GM21381 (cell line): ENCODE data around the gene RIN2.

Experiments
- ATAC-seq: cut with Tn5 transposase; IDR thresholded peaks from one replicate; pipeline ENCODE4 v1.9.1; 2021; ENCODE audit warnings: mild to moderate bottlenecking, moderate library complexity; ENCODE audit not compliant: unreplicated experiment

Gene RIN2, protein sequence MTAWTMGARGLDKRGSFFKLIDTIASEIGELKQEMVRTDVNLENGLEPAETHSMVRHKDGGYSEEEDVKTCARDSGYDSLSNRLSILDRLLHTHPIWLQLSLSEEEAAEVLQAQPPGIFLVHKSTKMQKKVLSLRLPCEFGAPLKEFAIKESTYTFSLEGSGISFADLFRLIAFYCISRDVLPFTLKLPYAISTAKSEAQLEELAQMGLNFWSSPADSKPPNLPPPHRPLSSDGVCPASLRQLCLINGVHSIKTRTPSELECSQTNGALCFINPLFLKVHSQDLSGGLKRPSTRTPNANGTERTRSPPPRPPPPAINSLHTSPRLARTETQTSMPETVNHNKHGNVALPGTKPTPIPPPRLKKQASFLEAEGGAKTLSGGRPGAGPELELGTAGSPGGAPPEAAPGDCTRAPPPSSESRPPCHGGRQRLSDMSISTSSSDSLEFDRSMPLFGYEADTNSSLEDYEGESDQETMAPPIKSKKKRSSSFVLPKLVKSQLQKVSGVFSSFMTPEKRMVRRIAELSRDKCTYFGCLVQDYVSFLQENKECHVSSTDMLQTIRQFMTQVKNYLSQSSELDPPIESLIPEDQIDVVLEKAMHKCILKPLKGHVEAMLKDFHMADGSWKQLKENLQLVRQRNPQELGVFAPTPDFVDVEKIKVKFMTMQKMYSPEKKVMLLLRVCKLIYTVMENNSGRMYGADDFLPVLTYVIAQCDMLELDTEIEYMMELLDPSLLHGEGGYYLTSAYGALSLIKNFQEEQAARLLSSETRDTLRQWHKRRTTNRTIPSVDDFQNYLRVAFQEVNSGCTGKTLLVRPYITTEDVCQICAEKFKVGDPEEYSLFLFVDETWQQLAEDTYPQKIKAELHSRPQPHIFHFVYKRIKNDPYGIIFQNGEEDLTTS

DNA sequence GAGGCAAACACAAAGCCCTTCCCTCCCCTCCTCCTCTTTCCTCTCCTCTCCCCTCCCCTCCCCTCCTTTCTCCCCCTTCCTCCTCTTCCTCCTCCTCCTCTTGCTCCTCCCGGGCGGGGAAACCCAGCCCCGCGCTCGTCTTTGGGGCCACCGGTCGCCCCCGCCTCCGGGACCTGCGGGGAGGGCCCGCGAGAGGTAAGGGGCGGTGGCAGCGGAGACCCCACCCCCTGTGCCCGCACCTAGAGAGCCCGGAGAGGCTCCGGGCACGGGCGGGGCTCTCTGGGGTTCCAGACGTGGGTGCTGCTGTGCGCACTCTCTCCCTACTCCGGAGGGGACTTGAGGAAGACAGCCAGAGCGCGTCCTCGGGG, at the start of gene RIN2:
Gene RIN2 (plus strand): TSS at position 126 of the 368 bp plus-strand sequence. CDS start 131,344 bp downstream, outside the sequence.
- ATAC-seq, result no peak

DNA sequence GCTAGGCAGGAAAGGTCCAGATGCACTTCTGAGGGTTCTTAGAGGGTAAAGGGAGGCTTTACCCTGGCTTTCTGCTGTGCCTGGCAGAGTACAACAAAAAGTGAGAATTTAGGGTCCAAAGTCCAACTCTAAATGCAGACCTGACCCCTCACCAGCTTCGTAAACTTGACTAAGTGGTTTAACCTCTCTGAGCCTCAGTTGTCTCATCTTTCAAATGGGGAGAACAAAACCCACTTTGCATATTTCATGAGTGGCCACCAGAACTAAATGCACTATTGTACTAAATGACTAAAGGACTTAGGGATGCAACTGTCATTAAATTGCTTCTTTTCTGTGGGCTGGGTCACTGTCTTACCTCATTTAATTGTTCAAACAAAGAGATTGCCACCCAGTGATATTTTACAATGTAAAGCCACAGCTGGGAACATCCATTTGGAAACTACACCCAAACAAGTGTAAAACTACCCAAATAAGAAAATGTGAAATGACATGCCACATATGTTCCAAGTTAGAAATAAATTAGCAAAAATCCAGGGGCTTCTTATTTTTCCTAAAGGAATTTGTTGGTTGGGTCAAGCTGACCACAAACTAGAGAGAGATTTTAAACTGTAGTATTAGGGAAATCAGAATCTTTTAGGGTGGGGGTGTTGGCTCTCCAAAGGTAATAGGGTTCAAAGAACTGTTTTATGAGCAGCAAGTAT, 48.3 kb upstream of the RIN2 start:
- ATAC-seq, result no peak

DNA sequence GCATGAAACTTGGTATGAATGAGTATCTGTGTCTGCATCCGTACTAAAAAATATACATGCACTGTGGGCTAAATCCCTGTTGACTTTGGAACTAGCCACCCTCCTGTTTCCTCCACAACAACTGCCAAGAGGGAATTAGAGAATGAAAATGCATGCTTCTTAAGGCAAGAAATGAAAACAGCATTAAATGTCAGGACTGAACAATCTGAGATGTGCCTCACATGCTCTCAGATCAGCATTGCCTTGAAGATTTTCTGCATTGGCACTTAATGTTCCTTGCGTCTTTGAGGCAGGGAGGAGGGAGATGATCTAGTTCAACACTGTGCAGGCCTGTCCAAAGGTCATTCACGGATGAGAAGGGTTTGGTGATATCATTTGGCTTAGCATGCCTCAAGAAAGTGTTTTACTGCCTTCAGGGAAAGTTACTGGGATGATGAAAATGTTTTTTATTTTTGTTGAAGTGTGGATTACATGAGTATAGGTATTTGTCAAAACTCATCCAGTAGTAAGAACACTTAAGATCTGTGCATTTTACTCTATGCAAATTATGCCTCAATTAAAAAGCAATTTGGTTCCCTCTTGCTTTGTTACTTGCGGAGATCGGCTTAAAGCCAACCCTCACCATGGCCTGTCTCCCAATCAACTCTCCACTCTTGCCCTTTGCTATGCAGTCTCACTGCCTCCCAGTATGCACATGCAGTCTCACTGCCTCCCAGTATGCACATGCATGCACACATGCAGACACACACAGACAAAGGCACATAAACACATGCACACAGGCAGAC, 47.5 kb upstream of the RIN2 start:
- no peak for ATAC-seq

DNA sequence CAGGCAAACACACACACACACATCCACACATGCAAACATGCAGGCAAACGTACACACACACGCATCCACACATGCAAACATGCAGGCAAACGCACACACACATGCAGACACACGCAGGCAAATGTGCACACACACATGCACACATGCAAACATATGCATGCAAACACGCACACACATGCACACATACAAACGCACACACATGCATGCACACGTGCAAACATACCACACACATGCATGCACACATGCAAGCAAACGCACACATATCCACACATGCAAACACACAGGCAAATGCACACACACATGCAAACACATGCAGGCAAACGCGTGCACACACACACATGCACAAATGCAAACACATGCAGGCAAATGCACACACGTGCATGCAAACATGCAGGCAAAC, 46.9 kb upstream of the RIN2 start:
- no peak for ATAC-seq

DNA sequence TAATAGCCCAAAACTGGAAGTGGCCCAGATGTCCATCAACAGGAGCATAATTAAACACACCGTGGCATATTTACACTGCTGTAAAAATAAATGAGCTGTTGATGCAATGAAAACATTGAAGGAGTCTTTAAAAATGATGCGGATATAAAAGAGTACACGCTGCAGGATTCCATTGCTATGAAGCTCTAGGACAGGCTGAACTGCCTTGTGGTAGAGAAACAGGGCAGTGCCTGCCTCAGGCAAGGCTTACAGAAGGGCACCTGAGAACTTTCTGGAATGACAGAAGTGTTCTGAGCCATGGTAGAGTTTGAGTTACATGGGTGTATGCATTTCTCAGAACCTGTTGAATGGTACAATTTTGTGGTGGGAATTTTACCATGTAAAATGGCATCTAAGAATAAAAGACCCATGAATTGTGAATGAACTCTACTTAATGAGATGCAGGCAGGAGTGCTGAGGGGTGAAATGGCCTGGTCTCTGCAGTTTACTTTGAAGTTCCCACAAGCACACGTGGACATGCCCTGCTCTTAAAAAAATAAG, 45.3 kb upstream of the RIN2 start:
- no peak for ATAC-seq

DNA sequence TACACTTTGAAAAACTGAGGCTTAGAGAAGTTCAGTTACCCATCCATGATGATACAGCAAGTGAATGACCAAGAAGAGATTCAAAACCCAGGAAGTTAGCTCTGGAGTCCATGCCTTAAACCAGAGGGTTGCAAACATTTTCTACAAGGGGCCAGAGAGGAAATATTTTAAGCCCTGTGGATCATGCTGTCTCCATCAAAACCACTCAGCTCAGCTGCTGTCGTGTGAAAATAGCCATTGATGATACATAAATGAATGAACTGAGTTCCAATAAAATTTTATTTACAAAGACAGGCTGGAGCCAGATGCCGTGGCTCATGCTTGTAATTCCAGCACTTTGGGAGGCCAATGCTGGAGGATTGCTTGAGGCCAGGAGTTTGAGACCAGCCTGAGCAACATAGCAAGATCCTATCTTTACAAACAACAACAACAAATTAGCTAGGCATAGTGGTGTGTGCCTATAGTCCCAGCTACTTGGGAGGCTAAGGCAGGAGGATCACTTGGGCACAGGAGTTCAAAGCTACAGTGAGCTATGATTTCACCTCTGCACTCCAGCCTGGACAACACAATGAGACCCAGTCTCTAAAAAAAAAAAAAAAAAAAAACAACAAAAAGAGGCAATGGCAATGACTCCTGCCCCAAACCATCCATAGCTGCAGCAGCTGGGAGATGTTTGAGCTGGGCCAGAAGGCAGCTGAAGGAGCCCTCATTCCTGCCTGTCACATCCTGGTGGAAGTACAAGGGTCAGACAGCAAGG, 44.1 kb upstream of the RIN2 start:
- ATAC-seq, result no peak

DNA sequence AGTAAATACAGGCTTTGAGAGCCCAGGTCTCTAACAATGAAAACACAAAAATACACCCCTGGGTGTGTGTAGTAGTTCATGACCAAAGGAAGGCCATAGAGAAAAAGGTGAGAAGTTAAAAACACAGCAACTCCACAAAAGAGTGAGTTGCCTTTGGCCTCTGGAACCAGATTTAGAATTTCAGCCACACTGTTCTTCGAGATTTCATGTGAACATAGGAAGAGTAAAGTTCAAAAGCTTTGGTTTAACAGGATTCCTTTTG, 43.5 kb upstream of the RIN2 start:
- no peak for ATAC-seq

DNA sequence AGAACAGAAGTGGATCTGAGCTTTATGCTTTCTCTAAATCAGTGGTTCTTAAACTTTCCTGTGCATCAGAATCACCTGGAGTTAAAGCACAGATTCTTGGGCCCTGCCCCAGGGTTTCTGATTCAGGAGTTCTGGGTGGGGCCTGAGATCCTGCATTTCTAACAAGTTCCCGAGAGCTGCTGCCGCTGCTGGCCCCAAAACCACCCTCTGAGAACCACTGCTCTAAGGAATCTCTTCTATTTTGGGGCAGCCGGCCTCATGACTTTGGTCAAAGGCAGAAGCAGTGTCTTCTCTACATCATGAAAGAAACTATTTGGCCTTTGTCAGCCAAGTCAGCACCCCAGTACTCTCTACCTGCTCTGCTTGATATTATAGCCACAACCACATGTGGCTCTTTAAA, 42.1 kb upstream of the RIN2 start:
- ATAC-seq, result no peak

DNA sequence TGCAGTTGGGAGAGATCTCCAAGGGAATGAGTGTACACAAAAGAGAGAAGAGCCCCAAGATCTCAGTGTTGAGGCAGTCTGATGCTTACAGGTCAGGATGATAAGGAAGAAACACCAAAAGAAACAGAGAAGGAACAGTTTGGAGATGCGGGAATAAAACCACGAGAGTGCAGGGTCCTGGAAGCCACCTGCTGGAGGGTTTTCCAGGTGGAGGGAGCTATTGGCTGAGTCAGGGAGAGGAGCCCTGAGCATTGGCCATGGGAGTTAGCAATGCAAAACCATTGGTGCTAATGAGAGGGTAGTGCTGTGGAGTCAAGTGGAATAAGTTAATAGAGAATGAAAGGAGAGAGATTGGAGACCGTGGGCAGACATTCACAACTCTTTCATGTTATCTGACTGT, 39.2 kb upstream of the RIN2 start:
- no peak for ATAC-seq

DNA sequence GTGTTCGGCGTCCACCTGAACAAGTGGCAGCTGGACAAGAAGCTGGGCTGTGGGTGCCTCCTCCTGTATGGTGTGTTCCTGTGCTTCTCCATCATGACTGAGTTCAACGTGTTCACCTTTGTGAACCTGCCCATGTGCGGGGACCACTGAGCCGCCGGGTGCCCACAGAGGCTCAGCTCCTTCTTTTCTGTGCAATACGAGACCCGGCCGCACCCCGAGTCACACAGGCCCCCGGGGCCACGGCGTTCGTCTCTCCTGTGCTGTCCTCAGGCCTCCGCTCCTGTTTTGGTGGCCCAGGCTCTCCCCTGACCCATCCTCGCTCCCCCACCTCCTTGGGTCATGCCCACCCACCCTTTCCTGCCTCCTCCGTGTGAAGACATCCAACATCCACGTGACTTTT, 37.1 kb upstream of the RIN2 start:
- no peak for ATAC-seq

DNA sequence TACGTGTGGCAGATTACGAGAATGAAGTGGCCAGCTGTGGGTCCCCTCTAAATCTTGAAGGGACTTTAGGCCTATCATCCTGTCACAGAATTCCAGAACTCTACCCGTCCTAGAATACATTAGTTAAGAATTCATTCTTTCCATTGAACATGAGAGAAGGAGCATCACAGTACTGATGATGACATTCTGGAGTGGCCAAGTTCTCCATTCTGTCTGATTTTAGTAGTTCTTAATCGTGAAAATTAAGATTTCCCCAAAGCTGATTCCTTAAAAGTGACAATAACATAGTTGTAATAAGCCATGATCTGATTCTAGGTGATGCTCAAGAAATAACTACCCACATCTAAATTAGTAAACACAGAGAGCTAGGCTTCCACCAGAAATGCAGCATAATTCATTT, 35.0 kb upstream of the RIN2 start:
- ATAC-seq, result no peak

DNA sequence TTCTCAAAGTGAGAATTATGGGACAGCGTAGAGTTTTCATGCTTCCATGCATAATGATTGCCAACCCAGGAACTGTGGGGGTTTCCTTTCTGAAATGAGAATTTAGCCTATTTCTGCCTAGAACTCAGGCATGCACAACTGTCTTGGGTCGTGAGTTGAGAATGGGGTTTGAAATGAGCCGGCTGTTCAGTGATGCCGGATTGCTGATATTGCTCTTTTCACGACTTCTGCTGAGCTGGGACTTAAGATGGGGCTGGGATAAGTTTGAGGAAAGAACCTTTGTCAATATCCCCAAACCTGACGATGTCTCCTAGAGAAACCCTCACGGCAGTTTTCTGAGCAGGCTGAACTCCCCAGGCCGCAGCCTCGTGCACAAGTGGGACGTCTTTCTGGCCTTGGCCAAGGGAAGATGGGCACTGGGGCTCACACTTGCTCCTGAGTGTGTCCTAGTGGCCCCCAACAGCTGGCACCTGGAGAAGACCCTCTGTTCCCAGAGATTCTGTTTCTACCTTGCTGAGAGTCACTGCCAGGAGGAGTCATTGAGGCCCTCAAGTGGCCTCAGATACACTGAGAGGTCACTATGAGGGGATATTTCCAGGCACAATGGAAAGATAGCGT, 34.1 kb upstream of the RIN2 start:
- no peak for ATAC-seq

DNA sequence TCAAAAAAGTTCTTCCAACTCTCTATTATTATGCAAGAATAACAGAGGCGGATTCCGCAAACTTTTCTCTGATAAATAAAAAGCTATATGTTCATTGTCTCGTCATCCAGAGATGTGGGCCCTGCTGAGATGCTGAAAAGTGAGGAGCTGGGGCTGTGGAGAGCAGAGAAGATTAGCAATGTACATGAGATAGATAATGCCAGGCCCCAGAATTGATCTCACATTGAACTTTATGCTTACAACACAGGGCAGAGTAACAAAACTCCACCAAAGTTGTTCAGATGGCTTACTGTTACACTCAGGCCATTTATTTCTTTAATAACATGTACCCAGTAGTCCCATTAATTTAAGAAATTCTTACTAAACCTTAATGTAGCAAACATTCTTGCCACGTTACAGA, 32.7 kb upstream of the RIN2 start:
- ATAC-seq, result no peak

DNA sequence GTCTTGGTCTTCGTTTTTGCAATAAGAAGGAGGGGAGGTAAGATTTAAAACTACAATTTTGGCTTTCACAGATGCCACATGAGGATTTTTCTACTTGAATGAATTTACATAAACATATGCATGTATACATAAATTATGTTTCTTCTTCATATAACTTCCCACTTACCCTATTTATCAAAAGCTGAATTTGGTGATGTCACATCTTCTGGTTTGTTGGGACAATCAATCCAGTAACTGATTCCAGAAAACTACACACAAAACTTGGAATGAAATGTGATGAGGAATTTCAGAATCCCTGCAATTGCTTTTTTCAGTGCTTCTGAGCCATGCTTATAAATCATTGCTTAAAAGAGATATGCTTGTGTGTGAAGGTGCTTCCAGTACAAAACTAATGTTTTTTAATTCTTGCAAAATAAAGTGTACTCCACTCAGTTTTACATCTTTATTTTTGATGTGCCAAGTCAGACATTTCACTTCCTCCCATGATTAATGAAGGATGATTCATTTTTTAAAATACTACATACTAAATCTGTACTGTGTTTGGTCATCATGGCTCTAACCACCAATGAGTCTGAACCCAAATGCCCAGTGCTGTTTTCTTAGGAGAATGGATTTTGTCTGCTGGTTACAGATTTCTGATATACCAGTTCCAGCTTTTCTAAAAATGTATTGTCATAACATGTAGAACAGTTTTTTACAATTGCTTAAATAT, 32.1 kb upstream of the RIN2 start:
- no peak for ATAC-seq

DNA sequence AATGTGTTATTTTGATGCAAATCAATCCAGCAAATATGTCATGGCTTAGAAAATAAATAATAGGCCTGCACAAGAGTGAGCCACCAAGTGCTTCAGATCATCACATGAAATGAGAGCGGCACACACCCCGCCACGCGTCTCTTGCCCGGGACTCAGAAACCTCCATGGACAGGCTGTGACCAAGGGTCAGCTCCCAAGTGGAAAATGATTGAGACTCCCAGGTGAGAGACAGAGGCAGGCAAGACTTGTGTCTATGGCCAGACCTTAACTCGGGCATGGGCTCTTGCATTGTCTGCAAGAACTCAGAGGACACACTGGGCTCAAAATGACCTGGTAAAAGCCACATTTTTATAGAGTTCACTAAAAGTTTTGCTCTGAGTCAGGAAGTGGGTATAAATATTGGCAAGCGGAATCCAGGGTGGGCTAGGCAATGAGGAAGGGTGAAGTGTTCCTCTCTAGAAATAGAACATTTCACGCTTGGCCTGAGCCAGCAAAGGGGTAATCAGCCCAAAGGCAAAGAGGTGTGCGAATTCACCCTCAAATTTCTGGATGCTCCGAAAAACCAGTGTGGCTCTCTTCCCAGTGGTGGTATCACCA, 30.7 kb upstream of the RIN2 start:
- ATAC-seq, result no peak

DNA sequence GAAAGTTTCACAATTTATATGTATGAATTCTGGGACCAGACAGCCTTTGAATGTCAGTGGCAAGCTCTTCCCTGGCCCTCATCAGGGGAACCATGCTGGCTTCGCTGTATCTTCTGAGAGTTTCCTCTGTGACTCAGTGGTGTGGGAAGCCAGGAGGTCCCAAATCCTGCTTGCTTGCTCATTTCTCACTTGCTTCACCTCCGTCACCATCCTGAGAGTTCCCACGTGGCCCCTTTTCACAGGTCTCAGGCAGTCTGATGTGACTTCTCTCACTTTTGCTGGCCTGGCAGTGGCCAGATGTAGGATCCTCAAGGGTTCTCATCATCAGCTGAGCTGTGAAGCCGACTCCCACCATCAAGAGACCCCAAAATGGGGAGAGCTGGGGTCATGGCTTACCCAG, 28.4 kb upstream of the RIN2 start:
- no peak for ATAC-seq

DNA sequence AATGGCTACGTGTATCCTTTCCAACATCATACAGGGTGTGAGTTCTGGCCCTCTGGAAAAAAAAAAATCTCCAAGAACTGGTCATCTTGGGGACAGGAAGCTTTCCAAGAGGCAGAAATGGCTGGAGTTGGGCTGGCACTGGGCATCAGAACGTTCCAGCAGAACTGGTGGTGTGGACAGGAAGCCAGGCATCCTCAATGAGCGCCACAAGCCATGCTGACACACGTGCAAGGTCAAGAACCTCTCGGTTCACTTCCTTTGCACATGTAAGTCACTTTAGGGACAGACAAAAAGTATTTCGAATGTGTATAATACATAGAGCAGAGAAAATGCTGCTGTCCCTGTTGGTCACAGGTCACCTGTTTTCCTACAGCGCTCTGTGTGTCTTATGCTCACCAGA, 27.4 kb upstream of the RIN2 start:
- no peak for ATAC-seq

DNA sequence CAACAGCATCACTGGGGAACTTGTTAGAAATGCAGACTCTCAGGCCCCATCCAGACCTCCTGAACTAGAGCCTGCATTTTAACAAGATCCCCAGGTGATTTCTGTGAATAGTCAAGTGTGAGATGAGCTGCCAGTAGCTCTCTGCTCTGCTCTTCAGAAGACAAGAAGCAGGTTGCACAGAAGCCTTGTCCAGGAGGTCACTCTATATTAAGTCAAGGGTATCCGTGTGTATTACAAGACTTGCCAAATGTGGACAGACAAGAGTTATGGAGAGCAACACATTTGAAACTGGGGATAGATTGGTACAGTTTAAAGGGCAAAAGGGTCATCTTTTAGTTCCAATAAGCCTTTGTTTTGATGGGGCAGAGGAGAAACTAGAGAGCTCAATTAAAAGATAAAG, 23.2 kb upstream of the RIN2 start:
- no peak for ATAC-seq

DNA sequence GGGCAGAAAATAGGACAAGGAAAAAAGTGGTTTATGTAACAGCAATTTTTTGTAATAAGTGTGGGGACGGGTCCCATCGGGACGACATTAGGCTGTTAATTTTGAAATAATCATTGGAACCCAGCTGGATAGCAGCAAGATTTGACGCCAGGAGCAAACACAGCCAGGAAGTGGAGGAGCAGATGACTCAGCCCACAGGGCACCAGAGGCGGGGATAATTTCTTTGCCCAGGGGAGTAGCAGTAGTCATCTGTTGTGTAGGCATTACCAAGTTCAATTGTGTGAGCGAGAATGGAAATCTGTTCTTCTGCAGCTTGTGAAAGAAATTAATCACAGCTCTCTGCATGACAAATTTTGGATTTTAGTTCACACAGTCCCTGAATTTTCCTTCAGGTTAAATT, 22.6 kb upstream of the RIN2 start:
- no peak for ATAC-seq
